H1 (cell line): ENCODE data around the gene JMJD1C. TPM values are rescaled to one million over a fixed set of nuclear protein-coding genes. Genes with fewer than 3 reads are reported as not detected.

Experiments used
- CTCF ChIA-PET: fragments of 300-600 bp; sonication (Branson Sonifier 250); formaldehyde crosslinking; loops from one replicate; lab custom pipeline; 2021; ENCODE audit not compliant: partially characterized antibody; lab: Charles Lee
- POLR2A ChIA-PET: fragments of 300-600 bp; sonication (Branson Sonifier 250); formaldehyde crosslinking; loops from one replicate; lab custom pipeline; 2021; ENCODE audit warnings: inconsistent platforms; ENCODE audit not compliant: partially characterized antibody; lab: Charles Lee
- DNase-seq, 2 experiments: peaks; one replicate each; pipeline versions ENCODE4 v3.0.0 to v3.0.0-alpha.2; 2010 to 2022; ENCODE audit warnings: low spot score in 2 of 2, low read depth in 1 of 2, mixed read lengths in 1 of 2
- FAIRE-seq: peaks from 2 replicates; lab custom pipeline; 2011; peaks lifted over from hg19 to GRCh38; lab: Jason Lieb, UNC
- H2AFZ ChIP-seq: 2 replicates; pipeline ENCODE4 v1.8.1; 2012; ENCODE audit warnings: low read length, inconsistent platforms
- H2AK5ac ChIP-seq: 2 replicates; pipeline ENCODE4 v1.6.1; 2013; ENCODE audit warnings: low read depth, low read length
- H2BK120ac ChIP-seq: replicated peaks from 2 replicates; pipeline ENCODE3; 2013; ENCODE audit warnings: low read depth, low read length, inconsistent platforms
- H2BK12ac ChIP-seq: 2 replicates; pipeline ENCODE4 v1.6.1; 2013; ENCODE audit warnings: low read depth, low read length
- H2BK15ac ChIP-seq: 2 replicates; pipeline ENCODE4 v1.6.1; 2013; ENCODE audit warnings: low read length
- H2BK20ac ChIP-seq: 2 replicates; pipeline ENCODE4 v1.6.1; 2013; ENCODE audit warnings: low read length
- H2BK5ac ChIP-seq: 2 replicates; pipeline ENCODE4 v1.6.1; 2013; ENCODE audit warnings: low read depth, low read length
- H3K14ac ChIP-seq: 2 replicates; pipeline ENCODE4 v1.6.1; 2013; ENCODE audit warnings: inconsistent platforms; ENCODE audit not compliant: insufficient read length
- H3K18ac ChIP-seq: 2 replicates; pipeline ENCODE4 v1.6.1; 2013; ENCODE audit warnings: low read length; ENCODE audit errors: extremely low read depth
- H3K23ac ChIP-seq: 2 replicates; pipeline ENCODE4 v1.6.1; 2013; ENCODE audit warnings: inconsistent platforms; ENCODE audit not compliant: insufficient read length
- H3K23me2 ChIP-seq: 2 replicates; pipeline ENCODE4 v1.6.1; 2013; ENCODE audit warnings: low read depth, low read length
- H3K27ac ChIP-seq: 2 replicates; pipeline ENCODE4 v1.6.1; 2011; ENCODE audit warnings: low read depth, low read length, inconsistent platforms
- H3K27me3 ChIP-seq, 4 experiments: replicated peaks in 1 of 4; 1 replicate in 1 of 4; 2 replicates in 3 of 4; pipeline versions ENCODE4 v1.6.1 to v1.8.1; 2011 to 2013; ENCODE audit warnings: low read length in 3 of 4, mild to moderate bottlenecking in 3 of 4, inconsistent platforms in 2 of 4, mixed read lengths in 2 of 4, moderate library complexity in 1 of 4; ENCODE audit not compliant: control insufficient read depth in 3 of 4, insufficient read depth in 3 of 4; ENCODE audit errors: extremely low read depth in 1 of 4
- H3K36me3 ChIP-seq, 4 experiments: 2 replicates each; pipeline versions ENCODE4 v1.6.1 to v1.8.1; 2011 to 2013; ENCODE audit warnings: mild to moderate bottlenecking in 4 of 4, low read length in 3 of 4, moderate library complexity in 2 of 4, control low read depth in 1 of 4, inconsistent platforms in 1 of 4; ENCODE audit not compliant: insufficient read depth in 4 of 4, control insufficient read depth in 2 of 4
- H3K4ac ChIP-seq: replicated peaks from 2 replicates; pipeline ENCODE3; 2013; ENCODE audit warnings: low read length, low read depth, mixed read lengths, inconsistent platforms; ENCODE audit not compliant: insufficient read length
- H3K4me1 ChIP-seq, 4 experiments: replicated peaks in 1 of 4; 1 replicate in 1 of 4; 2 replicates in 3 of 4; pipeline versions ENCODE4 v1.6.1 to v1.8.1; 2011 to 2013; ENCODE audit warnings: low read length in 3 of 4, inconsistent platforms in 2 of 4, mixed read lengths in 1 of 4; ENCODE audit not compliant: insufficient read depth in 4 of 4, control insufficient read depth in 3 of 4
- H3K4me2 ChIP-seq, 2 experiments: 2 replicates each; pipeline versions ENCODE4 v1.6.1 to v1.8.1; 2011 to 2013; ENCODE audit warnings: low read depth in 2 of 2, low read length in 2 of 2, control low read depth in 1 of 2, inconsistent platforms in 1 of 2, mild to moderate bottlenecking in 1 of 2; ENCODE audit not compliant: insufficient read depth in 1 of 2
- H3K4me3 ChIP-seq, 4 experiments: fragments of 200-600, 300-600 bp in 1 of 4; sonication (generic), shearing (Covaris generic), sonication (Bioruptor Twin) in 1 of 4; 2 replicates each; pipeline versions ENCODE4 v1.5.1 to v1.8.1; 2011 to 2016; ENCODE audit warnings: low read length in 4 of 4, low read depth in 3 of 4, control low read depth in 2 of 4, inconsistent platforms in 2 of 4, mild to moderate bottlenecking in 2 of 4, mixed read lengths in 1 of 4, moderate library complexity in 1 of 4; ENCODE audit not compliant: insufficient read depth in 2 of 4; ENCODE audit errors: extremely low read depth in 1 of 4
- H3K56ac ChIP-seq: replicated peaks from 2 replicates; pipeline ENCODE3; 2013; ENCODE audit warnings: low read depth, mild to moderate bottlenecking, mixed read lengths, low read length, inconsistent platforms; ENCODE audit not compliant: insufficient read length
- H3K79me1 ChIP-seq: 2 replicates; pipeline ENCODE4 v1.6.1; 2013; ENCODE audit warnings: low read depth, low read length, control low read depth
- H3K79me2 ChIP-seq, 2 experiments: 2 replicates each; pipeline versions ENCODE4 v1.6.1 to v1.8.1; 2012 to 2013; ENCODE audit warnings: low read length in 2 of 2, mild to moderate bottlenecking in 2 of 2, inconsistent platforms in 1 of 2; ENCODE audit not compliant: insufficient read depth in 2 of 2, control insufficient read depth in 1 of 2
- H3K9ac ChIP-seq, 4 experiments: replicated peaks in 1 of 4; 1 replicate in 1 of 4; 2 replicates in 3 of 4; pipeline versions ENCODE4 v1.6.1 to v1.8.1; 2011 to 2013; ENCODE audit warnings: low read depth in 3 of 4, low read length in 3 of 4, control low read depth in 2 of 4, mild to moderate bottlenecking in 2 of 4, moderate library complexity in 2 of 4, inconsistent platforms in 1 of 4; ENCODE audit errors: extremely low read depth in 1 of 4
- H3K9me3 ChIP-seq, 2 experiments: 2 replicates each; pipeline versions ENCODE4 v1.6.1 to v1.8.1; 2012 to 2013; ENCODE audit warnings: mild to moderate bottlenecking in 2 of 2, moderate library complexity in 2 of 2, control low read depth in 1 of 2, inconsistent platforms in 1 of 2, low read depth in 1 of 2, low read length in 1 of 2, mixed read lengths in 1 of 2; ENCODE audit not compliant: insufficient read depth in 2 of 2
- H4K20me1 ChIP-seq, 2 experiments: replicated peaks in 1 of 2; 2 replicates each; pipeline versions ENCODE3 to v1.8.1; 2011 to 2013; ENCODE audit warnings: inconsistent platforms in 2 of 2, low read length in 2 of 2, mild to moderate bottlenecking in 1 of 2; ENCODE audit not compliant: insufficient read depth in 2 of 2, control insufficient read depth in 1 of 2
- H4K5ac ChIP-seq: 2 replicates; pipeline ENCODE4 v1.6.1; 2013; ENCODE audit warnings: low read length, low read depth, mixed read lengths, inconsistent platforms; ENCODE audit not compliant: insufficient read length
- H4K8ac ChIP-seq: 2 replicates; pipeline ENCODE4 v1.8.0; 2013; ENCODE audit warnings: mild to moderate bottlenecking, moderate library complexity, low read length, inconsistent platforms; ENCODE audit not compliant: insufficient read depth; ENCODE audit errors: extremely low read depth
- H4K91ac ChIP-seq: replicated peaks from 2 replicates; pipeline ENCODE3; 2013; ENCODE audit warnings: low read length, mixed read lengths, inconsistent platforms; ENCODE audit not compliant: insufficient read length
- CREB1 ChIP-seq: IDR thresholded peaks from 2 replicates; pipeline ENCODE4 v1.6.1; 2012; ENCODE audit warnings: inconsistent platforms
- GTF2F1 ChIP-seq: IDR thresholded peaks from 2 replicates; pipeline ENCODE4 v1.6.1; 2012; ENCODE audit warnings: low read depth, low read length, improper control_type of control experiment, borderline replicate concordance
- HDAC2 ChIP-seq, 2 experiments: fragments of 300-600 bp in 1 of 2; sonication (generic) in 1 of 2; IDR thresholded peaks; 2 replicates each; pipeline ENCODE4 v1.6.1; 2011 to 2012; ENCODE audit warnings: low read depth in 2 of 2, low read length in 2 of 2, mild to moderate bottlenecking in 2 of 2, moderate library complexity in 2 of 2, borderline replicate concordance in 1 of 2, inconsistent platforms in 1 of 2
- HDAC6 ChIP-seq: IDR thresholded peaks from one replicate; pipeline ENCODE4 v1.7.1; 2012; ENCODE audit warnings: low read depth, mild to moderate bottlenecking, inconsistent platforms, low read length, moderate library complexity
- NANOG ChIP-seq: IDR thresholded peaks from 2 replicates; pipeline ENCODE4 v1.6.1; 2011; ENCODE audit warnings: low read length, low read depth, mild to moderate bottlenecking, inconsistent platforms; ENCODE audit not compliant: insufficient read depth, poor library complexity, severe bottlenecking
- NRF1 ChIP-seq: IDR thresholded peaks from 2 replicates; pipeline ENCODE4 v1.6.1; 2011; ENCODE audit warnings: mild to moderate bottlenecking, low read depth, low read length, improper control_type of control experiment
- PHF8 ChIP-seq: fragments of 200-600 bp; sonication (generic); conservative IDR thresholded peaks from 2 replicates; pipeline ENCODE4 v1.7.1; 2012; ENCODE audit warnings: low read depth, mild to moderate bottlenecking, inconsistent platforms, low read length, moderate library complexity
- RBBP5 ChIP-seq: IDR thresholded peaks from 2 replicates; pipeline ENCODE4 v1.7.1; 2012; ENCODE audit warnings: low read depth, mild to moderate bottlenecking, inconsistent platforms, low read length, moderate library complexity, borderline replicate concordance
- RFX5 ChIP-seq: IDR thresholded peaks from 2 replicates; pipeline ENCODE4 v1.6.1; 2011; ENCODE audit warnings: low read depth, low read length, improper control_type of control experiment, borderline replicate concordance
- SIN3A ChIP-seq, 2 experiments: IDR thresholded peaks in 1 of 2; conservative IDR thresholded peaks in 1 of 2; 2 replicates each; pipeline ENCODE4 v1.6.1; 2011 to 2012; ENCODE audit warnings: low read length in 2 of 2, improper control_type of control experiment in 1 of 2, low read depth in 1 of 2, mild to moderate bottlenecking in 1 of 2
- TAF7 ChIP-seq: optimal IDR thresholded peaks from 2 replicates; pipeline ENCODE3; 2011; ENCODE audit warnings: low read depth, mild to moderate bottlenecking, inconsistent platforms, low read length, moderate library complexity, borderline replicate concordance
- WGBS, 2 experiments: shearing (Covaris generic) in 1 of 2; methylation state at CpG; one replicate each; pipeline versions ENCODE4 v1.1.6 to v1.1.7; 2013 to 2015; ENCODE audit warnings: low lambda C conversion rate in 2 of 2, mixed read lengths in 2 of 2, inconsistent platforms in 1 of 2, low coverage in 1 of 2, missing lambda C conversion rate in 1 of 2; ENCODE audit not compliant: insufficient replicate concordance in 2 of 2, insufficient coverage in 1 of 2, insufficient read length in 1 of 2; ENCODE audit errors: extremely low coverage in 1 of 2, missing lambda C conversion rate in 1 of 2; 5-methylcytosine and 5-hydroxymethylcytosine counted together
- polyA plus RNA-seq, 7 experiments: library from polyadenylated mRNA; depleted of rRNA in 3 of 7; stranded (reverse) in 5 of 7; unstranded in 2 of 7; fragments of >200 nt in 5 of 7; fragments of 200-250 nt in 2 of 7; gene quantifications; 1 replicate in 5 of 7; 2 replicates in 1 of 7; 4 replicates in 1 of 7; pipeline versions ENCODE4 v1.2.1 to v1.2.3, GENCODE V29; 2011 to 2013; ENCODE audit warnings: missing spikeins in 2 of 7, mixed read lengths in 2 of 7
- total RNA-seq: library from RNA; stranded (reverse); fragmentation: NEBNext Ultra II Directional; extraction: Animal tissue kit (Norgen Biotek cat#: 25700); gene quantifications from 2 replicates; pipeline ENCODE4 v1.2.1, GENCODE V29; 2021
- TF ChIP-seq, protein P1 (sequence below): IDR thresholded peaks from 2 replicates; pipeline ENCODE4 v1.6.1; 2012; ENCODE audit warnings: inconsistent platforms

Gene JMJD1C
- total and polyA plus RNA-seq, 2 of the 8 experiments (the other 6 are each of a cell fraction or from before 2014, with no cell fraction given), result 54.5 to 210 TPM

DNA sequence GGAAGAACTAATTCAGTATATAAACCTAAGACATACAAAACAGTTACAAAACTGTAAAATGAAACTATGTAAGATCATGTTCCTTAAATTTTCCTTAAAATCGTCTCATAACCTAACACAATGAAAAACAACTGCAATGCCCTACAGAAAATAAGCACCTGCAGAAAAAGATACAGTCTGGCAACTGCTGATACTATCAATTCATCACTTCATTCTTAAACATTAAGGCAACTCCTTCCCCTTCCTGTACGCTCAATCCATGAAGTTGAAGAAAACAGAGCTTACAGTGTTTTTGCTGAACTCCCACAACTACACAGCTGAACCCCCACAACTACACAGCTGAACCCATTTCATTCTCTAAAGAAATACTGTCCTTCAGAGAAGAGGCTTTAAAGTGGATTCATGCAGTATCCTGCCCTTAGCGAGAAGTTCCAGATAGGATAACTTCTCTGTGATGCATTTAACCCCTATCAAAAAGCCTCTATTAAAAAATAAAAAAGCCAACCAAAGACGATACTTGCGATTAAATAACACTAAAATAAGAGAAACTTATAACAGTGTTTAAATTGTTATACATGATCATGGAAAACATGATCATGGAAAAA is 50.0 kb downstream of the JMJD1C start:
- H3K27ac ChIP-seq, result no peak overlapping the region
- no peak overlapping the region for H3K4me2 ChIP-seq
- TF ChIP-seq CREB1 (no peak), SIN3A (conservative IDR thresholded peaks at IDR 0.05 in 1 of 2, IDR thresholded peaks at IDR 0.05 in 1 of 2; ENCODE audit: low read depth in 1 of 2, low read length in 2 of 2) (no peak), RFX5 (no peak), TAF7 (no peak), GTF2F1 (no peak), HDAC6 (no peak), NANOG (no peak), PHF8 (no peak), RBBP5 (no peak), HDAC2 (IDR thresholded peaks at IDR 0.05; ENCODE audit: borderline replicate concordance in 1 of 2, low read depth in 2 of 2, low read length in 2 of 2) (no peak), NRF1 (no peak)
- TF ChIP-seq, protein P1, sequence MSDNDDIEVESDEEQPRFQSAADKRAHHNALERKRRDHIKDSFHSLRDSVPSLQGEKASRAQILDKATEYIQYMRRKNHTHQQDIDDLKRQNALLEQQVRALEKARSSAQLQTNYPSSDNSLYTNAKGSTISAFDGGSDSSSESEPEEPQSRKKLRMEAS, result no peak

More for the DNA sequence above, 50.0 kb downstream of the JMJD1C start:
- H3K14ac ChIP-seq, result no peak overlapping the region
- no peaks in the 10 kb centered on the region for H3K9me3 ChIP-seq
- ChIA-PET CTCF (interaction anchor here (0.7 kb wide), 1 partner anchor 123 kb away, joined by 3 read pairs; no protein-coding TSS in a partner anchor), POLR2A (no interaction called here)
- H3K27me3 ChIP-seq, result no peaks in the 10 kb centered on the region
- H2BK120ac ChIP-seq, result no peak overlapping the region
- H3K56ac ChIP-seq, result no peak overlapping the region
- no peak overlapping the region for H3K9ac ChIP-seq
- H2AFZ ChIP-seq, result no peak overlapping the region
- H4K5ac ChIP-seq, result no peak overlapping the region
- peaks cover 3 to 84% of the 10 kb centered on the region in 2 experiments; a peak in 3 of 4 replicates for H3K79me2 ChIP-seq
- H3K18ac ChIP-seq, result no peak overlapping the region
- no peak overlapping the region for H2BK20ac ChIP-seq
- H2BK5ac ChIP-seq, result no peak overlapping the region
- H4K8ac ChIP-seq, result no peak overlapping the region
- no peak overlapping the region for H3K4me3 ChIP-seq
- no peak for FAIRE-seq
- H3K4me1 ChIP-seq, result peaks cover 0 to 2% (median 0%) of the 10 kb centered on the region in 4 experiments; a peak in 1 of 7 replicates
- peaks cover 0 to 6% of the 10 kb centered on the region in 2 experiments for H4K20me1 ChIP-seq
- H2BK15ac ChIP-seq, result no peak overlapping the region
- no peak overlapping the region for H4K91ac ChIP-seq
- no peak for DNase-seq
- H2BK12ac ChIP-seq, result no peak overlapping the region
- H3K36me3 ChIP-seq, result no peaks in the 10 kb centered on the region; a peak in 1 of 8 replicates
- no peak overlapping the region for H2AK5ac ChIP-seq
- 87% methylated on average over 5 of the region's 5 CpGs; no CpG with 5 or more reads in 1 of the 2 experiments for WGBS, 2 experiments
- no peak overlapping the region for H3K23ac ChIP-seq
- no peaks in the 10 kb centered on the region; the same call in 1 of the 2 replicates for H3K79me1 ChIP-seq
- no peak overlapping the region for H3K4ac ChIP-seq
- no peaks in the 10 kb centered on the region for H3K23me2 ChIP-seq
